Endothelial cell of umbilical vein (primary cell): ENCODE data around the gene ITGB3BP. TPM values are rescaled to one million over a fixed set of nuclear protein-coding genes. Genes with fewer than 3 reads are reported as not detected.

Experiments used
- BruUV-seq: library from RNA; stranded (reverse); fragments of 400-500 nt; replicated peaks from 2 replicates; lab custom pipeline; 2021; lab: Mats Ljungman, UMichigan
- CTCF ChIA-PET: fragments of 300-600, 350-600 bp; sonication (Branson Sonifier 250); formaldehyde crosslinking; loops from one replicate; lab custom pipeline; 2021; ENCODE audit warnings: antibody characterized with exemption, inconsistent platforms; lab: Charles Lee
- POLR2A ChIA-PET: fragments of 300-600, 350-600 bp; sonication (Branson Sonifier 250); formaldehyde crosslinking; loops from one replicate; lab custom pipeline; 2021; ENCODE audit warnings: antibody characterized with exemption, inconsistent platforms; lab: Charles Lee
- DNase-seq: peaks from one replicate; pipeline ENCODE4 v3.0.0-alpha.2; 2011; ENCODE audit warnings: low read depth, low spot score
- FAIRE-seq: peaks from 2 replicates; lab custom pipeline; 2011; peaks lifted over from hg19 to GRCh38; lab: Jason Lieb, UNC
- H2AFZ ChIP-seq: 2 replicates; pipeline ENCODE4 v1.6.0; 2012; ENCODE audit warnings: low read depth, low read length, control low read depth, inconsistent platforms
- H3K27ac ChIP-seq: 2 replicates; pipeline ENCODE4 v1.5.1; 2011; ENCODE audit warnings: low read depth, mild to moderate bottlenecking, control low read depth, low read length, moderate library complexity; ENCODE audit not compliant: insufficient read depth
- H3K27me3 ChIP-seq, 2 experiments: 2 replicates each; pipeline versions ENCODE4 v1.6.0 to v1.6.1; 2011; ENCODE audit warnings: low read length in 2 of 2, mixed read lengths in 1 of 2; ENCODE audit not compliant: control insufficient read depth in 2 of 2, insufficient read depth in 2 of 2
- H3K36me3 ChIP-seq, 2 experiments: 2 replicates in 1 of 2; 3 replicates in 1 of 2; pipeline ENCODE4 v1.5.1; 2011; ENCODE audit warnings: low read length in 2 of 2, mild to moderate bottlenecking in 1 of 2, moderate library complexity in 1 of 2; ENCODE audit not compliant: control insufficient read depth in 2 of 2, insufficient read depth in 2 of 2; ENCODE audit errors: extremely low read depth in 1 of 2
- H3K4me1 ChIP-seq: 3 replicates; pipeline ENCODE4 v1.5.1; 2011; ENCODE audit warnings: mild to moderate bottlenecking, low read length; ENCODE audit not compliant: control insufficient read depth, insufficient read depth; ENCODE audit errors: extremely low read depth
- H3K4me2 ChIP-seq: 2 replicates; pipeline ENCODE4 v1.6.1; 2011; ENCODE audit warnings: low read length, control low read depth, mixed read lengths; ENCODE audit not compliant: insufficient read depth
- H3K4me3 ChIP-seq, 3 experiments: fragments of 200-600 bp in 1 of 3; sonication (generic), shearing (Covaris generic) in 1 of 3; replicated peaks in 1 of 3; 2 replicates each; pipeline ENCODE4 v1.5.1; 2011 to 2016; ENCODE audit warnings: control low read depth in 3 of 3, low read length in 3 of 3, mild to moderate bottlenecking in 2 of 3, inconsistent platforms in 1 of 3, low read depth in 1 of 3, moderate library complexity in 1 of 3; ENCODE audit not compliant: insufficient read depth in 1 of 3
- H3K79me2 ChIP-seq: 2 replicates; pipeline ENCODE4 v1.6.0; 2012; ENCODE audit warnings: low read length, inconsistent platforms; ENCODE audit not compliant: control insufficient read depth, insufficient read depth
- H3K9ac ChIP-seq: replicated peaks from 2 replicates; pipeline ENCODE3; 2011; ENCODE audit warnings: low read length, control low read depth; ENCODE audit not compliant: insufficient read depth; ENCODE audit errors: extremely low read depth
- H3K9me1 ChIP-seq: replicated peaks from 3 replicates; pipeline ENCODE4 v1.6.0; 2011; ENCODE audit warnings: mild to moderate bottlenecking, low read length; ENCODE audit not compliant: control insufficient read depth, insufficient read depth; ENCODE audit errors: extremely low read depth
- H3K9me3 ChIP-seq: replicated peaks from 2 replicates; pipeline ENCODE4 v1.5.1; 2012; ENCODE audit warnings: low read length, inconsistent platforms; ENCODE audit not compliant: control insufficient read depth, insufficient read depth
- H4K20me1 ChIP-seq: replicated peaks from 2 replicates; pipeline ENCODE3; 2011; ENCODE audit warnings: mild to moderate bottlenecking, low read length; ENCODE audit not compliant: control insufficient read depth, insufficient read depth; ENCODE audit errors: extremely low read depth
- CTCF ChIP-seq, 2 donors: IDR thresholded peaks; 1 replicate in 1 of 2; 2 replicates in 1 of 2; pipeline ENCODE4 v1.5.1; 2011; ENCODE audit warnings: low read length in 2 of 2, mild to moderate bottlenecking in 2 of 2, moderate library complexity in 2 of 2, control low read depth in 1 of 2, inconsistent platforms in 1 of 2, low read depth in 1 of 2; ENCODE audit not compliant: insufficient read depth in 1 of 2; ENCODE audit errors: extremely low read depth in 1 of 2
- EZH2 ChIP-seq: IDR thresholded peaks from 2 replicates; pipeline ENCODE4 v1.6.1; 2012; ENCODE audit warnings: borderline replicate concordance, low read depth, mild to moderate bottlenecking, moderate library complexity, low read length, inconsistent platforms; ENCODE audit not compliant: severe bottlenecking
- FOS ChIP-seq: IDR thresholded peaks from 2 replicates; pipeline ENCODE4 v1.6.1; 2011; ENCODE audit warnings: mild to moderate bottlenecking, low read length, moderate library complexity, borderline replicate concordance; ENCODE audit not compliant: insufficient read depth
- GATA2 ChIP-seq: IDR thresholded peaks from 2 replicates; pipeline ENCODE4 v1.7.0; 2011; ENCODE audit warnings: low read depth, mild to moderate bottlenecking, moderate library complexity, mixed read lengths, low read length; ENCODE audit not compliant: insufficient read length, insufficient read depth
- JUN ChIP-seq: IDR thresholded peaks from 2 replicates; pipeline ENCODE4 v1.6.1; 2011; ENCODE audit warnings: borderline replicate concordance, low read depth; ENCODE audit not compliant: insufficient read length, insufficient read depth
- MYC ChIP-seq: IDR thresholded peaks from one replicate; pipeline ENCODE4 v1.6.1; 2011; ENCODE audit warnings: mild to moderate bottlenecking, low read depth, low read length
- POLR2A ChIP-seq: IDR thresholded peaks from 2 replicates; pipeline ENCODE4 v1.6.1; 2012; ENCODE audit warnings: low read depth, mild to moderate bottlenecking, control low read depth, low read length
- dilution Hi-C: fragments of 300-500 bp; cut with MboI; formaldehyde crosslinking; loops from one replicate; pipeline ENCODE4 v1.15.0; 2019; ENCODE audit warnings: low sequenced_read_pairs; ENCODE audit not compliant: extremely low pct_ligation_motif_present
- intact Hi-C: fragments of 100-400 bp; cut with micrococcal nuclease; formaldehyde crosslinking; loops from one replicate; pipeline ENCODE4 v1.10.0; 2022
- polyA plus RNA-seq, 4 experiments: library from polyadenylated mRNA; depleted of rRNA in 3 of 4; stranded (reverse) in 3 of 4; unstranded in 1 of 4; fragments of >200 nt; gene quantifications; 2 replicates each; pipeline versions ENCODE4 v1.2.1 to v1.2.3, GENCODE V29; 2011 to 2012; ENCODE audit warnings: missing spikeins in 1 of 4
- total RNA-seq: library from RNA; stranded (reverse); gene quantifications from 2 replicates; pipeline ENCODE4 v1.2.3, GENCODE V29; 2021

Gene ITGB3BP
- total and polyA plus RNA-seq, 2 donors (not counting 3 experiments of a cell fraction or from before 2014, with no cell fraction given): 5.3 to 24.4 TPM

- H3K9me3 ChIP-seq: no peaks in the 10 kb centered on the region
- H3K4me1 ChIP-seq: no peaks in the 10 kb centered on the region
- H3K9ac ChIP-seq: no peak overlapping the region
- CTCF ChIA-PET: interaction anchor here (1.2 to 2.3 kb wide), 2 partner anchors 10 kb away, joined by 6 to 10 read pairs; no protein-coding TSS in a partner anchor
- H3K4me2 ChIP-seq: no peak overlapping the region
- H3K27ac ChIP-seq: no peak overlapping the region
- DNase-seq: no peak
- dilution Hi-C loops (no loop called here), intact Hi-C loops (no loop called here)
- TF ChIP-seq JUN: no peak
- TF ChIP-seq GATA2: no peak
- TF ChIP-seq EZH2: no peak
- no peak for TF ChIP-seq MYC
- no peak for TF ChIP-seq CTCF (IDR thresholded peaks at IDR 0.05; ENCODE audit: extremely low read depth in 1 of 2, insufficient read depth in 1 of 2, low read depth in 1 of 2, low read length in 2 of 2)
- TF ChIP-seq FOS: no peak
- no peak for TF ChIP-seq POLR2A
- no peak for FAIRE-seq
- no peaks in the 10 kb centered on the region for H3K79me2 ChIP-seq
- H3K27me3 ChIP-seq: no peaks in the 10 kb centered on the region
- no peak overlapping the region for H3K4me3 ChIP-seq
- H3K36me3 ChIP-seq: no peaks in the 10 kb centered on the region
- H2AFZ ChIP-seq: no peak overlapping the region
- no TSS peak for BruUV-seq
- no peaks in the 10 kb centered on the region for H4K20me1 ChIP-seq
- POLR2A ChIA-PET: no interaction called here
- H3K9me1 ChIP-seq: no peaks in the 10 kb centered on the region
These were observed 24.7 kb upstream of the ITGB3BP start for GRCh38 chr1:63547621-63548294.
